HEK293 (cell line): ENCODE results near the gene EPB41L5.

Experiments
- BCL11A ChIP-seq: fragments of 450-650 bp; formaldehyde crosslinking; IDR thresholded peaks from 2 replicates; pipeline ENCODE4 v1.5.1; 2016; ENCODE audit warnings: low read depth, missing biosample characterization, missing genetic modification characterization
- CTCF ChIP-seq: fragments of 450-650 bp; formaldehyde crosslinking; IDR thresholded peaks from 2 replicates; pipeline ENCODE4 v1.5.1; 2016; ENCODE audit warnings: missing biosample characterization, missing genetic modification characterization
- SP2 ChIP-seq: fragments of 450-650 bp; formaldehyde crosslinking; IDR thresholded peaks from 2 replicates; pipeline ENCODE4 v1.5.1; 2016; ENCODE audit warnings: missing biosample characterization, missing genetic modification characterization
- ZNF274 ChIP-seq, 2 experiments: fragments of 200-500 bp in 1 of 2; fragments of 450-650 bp in 1 of 2; sonication (Bioruptor generic) in 1 of 2; formaldehyde crosslinking in 1 of 2; IDR thresholded peaks; 2 replicates each; pipeline versions ENCODE4 v1.5.1 to v1.6.1; 2014 to 2016; ENCODE audit warnings: borderline replicate concordance in 1 of 2, inconsistent platforms in 1 of 2, low read length in 1 of 2, missing biosample characterization in 1 of 2, missing genetic modification characterization in 1 of 2

GRCh38 chr2:120161190-120161589 lies 148.3 kb downstream of the EPB41L5 start:
- TF ChIP-seq SP2 (tag by site-specific recombination) (no peak), CTCF (tag by site-specific recombination) (no peak), ZNF274 (IDR thresholded peaks at IDR 0.05; ENCODE audit: low read length) (no peak), ZNF274 (tag by site-specific recombination; IDR thresholded peaks at IDR 0.05; ENCODE audit: borderline replicate concordance) (no peak), BCL11A (tag by site-specific recombination) (no peak)
